HG02852 (cell line): Measurements from ENCODE around the gene KRT14.
"Not testable (repeated sequence)": the region's sequence is repeated elsewhere in the genome, so short reads cannot be mapped to it uniquely, and the experiment has no call there.

Source experiments
- ATAC-seq: cut with Tn5 transposase; IDR thresholded peaks from one replicate; pipeline ENCODE4 v1.9.1; 2021; ENCODE audit warnings: mild to moderate bottlenecking, moderate library complexity; ENCODE audit not compliant: unreplicated experiment

KRT14 gene

DNA sequence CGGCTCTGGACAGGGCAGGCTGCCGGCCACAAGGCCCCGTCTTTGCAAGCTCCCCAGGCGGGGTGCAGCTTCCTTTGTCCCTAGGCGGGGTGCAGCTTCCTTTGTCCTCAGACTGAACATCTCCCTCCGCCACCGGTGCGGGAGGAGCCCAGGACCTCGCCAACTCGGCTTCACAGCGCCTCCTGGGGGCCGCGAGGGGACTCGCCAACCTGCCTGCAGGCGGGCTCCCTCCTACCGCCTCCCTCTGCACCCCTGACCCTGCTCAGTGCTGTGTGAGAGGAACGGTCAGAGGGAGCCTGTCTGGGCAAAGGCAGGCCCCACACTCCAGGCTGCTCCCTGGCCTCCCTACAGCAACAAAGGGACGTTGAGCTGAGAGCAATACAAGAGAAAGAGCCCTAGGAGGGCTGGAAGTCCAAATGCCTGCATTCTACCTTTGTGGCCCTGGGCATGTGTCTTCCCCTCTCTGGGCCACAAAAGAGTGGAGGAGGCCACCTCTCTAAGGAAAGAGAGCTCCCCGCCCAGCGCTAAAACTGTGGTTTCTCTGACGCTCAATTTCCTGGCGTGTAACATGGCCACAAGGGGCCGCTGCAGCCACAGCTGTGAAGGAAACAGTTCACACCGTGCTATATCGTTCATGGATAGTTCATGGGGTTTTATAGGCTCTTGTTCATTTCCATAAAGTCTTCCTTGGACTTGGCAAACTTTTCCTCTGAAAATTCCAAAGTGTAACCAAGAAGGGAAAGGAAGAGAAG, 37.7 kb downstream of the KRT14 start:
- ATAC-seq = peak; percentile 62

DNA sequence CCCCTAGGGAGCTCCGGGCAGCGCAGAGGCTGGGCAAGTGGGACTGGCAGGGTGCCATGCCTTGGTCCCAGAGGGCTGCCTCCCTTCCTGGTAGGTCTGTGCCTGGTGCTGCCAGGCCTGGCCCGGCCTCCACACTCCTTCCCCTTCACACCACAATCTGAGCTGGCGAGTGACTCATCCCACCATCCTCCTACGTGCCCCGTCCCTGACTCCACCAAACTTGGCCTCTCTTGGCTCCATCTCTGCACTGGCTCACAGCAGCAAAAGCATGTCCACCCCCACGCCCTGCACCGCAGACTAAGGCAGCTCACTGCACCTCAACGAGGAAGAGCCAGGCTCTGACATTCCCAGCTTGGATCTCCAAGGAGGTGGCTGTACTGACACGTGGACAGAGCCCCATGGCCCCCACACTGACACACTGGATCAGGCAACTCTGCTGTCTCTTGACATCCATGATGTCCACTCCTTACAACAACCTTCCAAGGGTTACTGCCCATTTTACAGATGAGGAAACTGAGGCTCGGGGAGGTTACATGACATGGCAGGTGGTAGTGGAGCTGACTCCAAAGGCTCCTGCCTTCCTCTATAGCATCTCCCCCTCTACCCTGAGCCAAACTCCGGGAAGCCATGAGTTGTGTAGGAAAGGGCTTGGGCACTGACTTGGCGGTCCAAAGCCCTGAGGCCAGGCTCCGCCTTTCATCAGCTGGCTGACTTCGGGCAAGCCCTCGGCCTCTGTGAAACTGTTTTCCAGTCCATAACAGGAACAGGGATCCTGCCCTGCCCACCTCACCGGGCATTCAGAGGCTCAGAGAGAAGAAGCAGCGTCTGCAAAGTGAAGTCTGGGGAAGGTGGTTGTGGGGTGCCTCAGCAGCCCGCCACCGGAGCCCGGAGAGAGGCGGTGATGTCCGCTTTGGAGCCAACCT, 38.5 kb downstream of the KRT14 start:
- ATAC-seq = no peak

DNA sequence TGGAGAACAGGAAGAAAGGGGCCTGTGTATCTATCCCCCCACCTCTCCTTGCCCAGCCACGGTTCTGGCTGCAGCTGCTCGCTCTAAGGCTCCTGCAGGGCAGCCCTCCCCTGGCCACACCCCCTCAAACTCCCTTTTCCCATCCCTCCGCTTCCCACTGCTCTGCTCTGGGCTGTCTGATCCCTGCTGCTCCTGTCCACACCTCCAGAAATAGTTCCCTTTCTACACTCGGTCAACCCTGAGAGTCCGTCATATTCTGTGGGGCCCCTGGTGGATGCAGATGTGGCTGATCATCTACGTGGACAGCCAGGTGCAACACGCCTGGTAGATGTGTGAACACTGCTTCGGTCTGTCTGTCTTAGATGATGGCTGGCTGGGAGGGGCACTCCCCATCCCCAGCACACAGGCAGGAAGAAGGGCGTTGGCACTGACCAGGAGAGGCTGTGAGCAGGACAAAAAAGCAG, 39.3 kb downstream of the KRT14 start:
- ATAC-seq = no peak

DNA sequence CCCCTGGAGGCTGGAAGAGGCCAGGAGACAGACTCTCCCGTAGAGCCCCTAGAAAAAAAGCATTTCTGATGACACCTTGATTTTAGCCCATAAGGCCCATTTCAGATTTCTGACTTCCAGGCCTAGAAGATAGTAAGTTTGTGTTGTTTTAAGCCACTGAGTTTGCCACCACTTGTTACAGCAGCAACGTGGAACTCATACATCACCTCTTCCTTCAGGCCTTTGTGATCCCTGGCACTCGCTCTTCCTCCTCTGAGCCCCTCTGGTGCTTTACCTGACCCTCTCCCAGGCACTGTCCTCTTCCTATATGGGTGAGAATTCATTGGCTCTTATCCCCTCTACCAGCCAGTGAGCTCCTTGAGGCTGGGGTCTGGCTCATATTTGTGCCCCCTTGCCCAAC, 39.9 kb downstream of the KRT14 start:
- no peak for ATAC-seq

DNA sequence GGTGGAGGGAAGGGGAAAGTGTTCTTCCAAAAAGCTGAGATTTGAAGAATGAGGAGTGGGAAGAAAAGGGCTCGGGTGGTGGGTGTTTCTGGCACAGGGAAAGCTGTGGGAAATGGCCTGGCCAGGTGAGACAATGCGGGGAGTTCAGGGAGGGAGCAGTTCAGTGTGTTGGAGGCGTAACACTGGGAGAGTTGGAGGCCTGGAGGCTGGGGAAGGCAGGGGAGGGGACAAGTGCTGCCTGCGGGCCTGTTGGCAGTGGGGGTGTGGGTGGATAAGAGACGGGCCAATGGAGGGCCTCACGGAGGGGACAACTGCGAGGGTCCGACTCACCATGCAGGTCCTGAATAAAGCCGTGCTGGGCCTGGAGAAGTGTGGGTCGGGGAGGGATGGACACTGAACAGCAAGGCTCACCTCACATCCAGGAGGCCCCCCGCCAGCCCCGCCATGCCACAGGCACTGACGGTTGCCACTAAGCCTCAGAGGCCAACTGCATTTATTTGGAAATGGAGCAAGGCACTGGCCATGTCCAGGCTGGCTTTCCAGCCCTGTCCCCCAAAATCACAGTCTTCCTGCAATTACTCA, 40.8 kb downstream of the KRT14 start:
- no peak for ATAC-seq

DNA sequence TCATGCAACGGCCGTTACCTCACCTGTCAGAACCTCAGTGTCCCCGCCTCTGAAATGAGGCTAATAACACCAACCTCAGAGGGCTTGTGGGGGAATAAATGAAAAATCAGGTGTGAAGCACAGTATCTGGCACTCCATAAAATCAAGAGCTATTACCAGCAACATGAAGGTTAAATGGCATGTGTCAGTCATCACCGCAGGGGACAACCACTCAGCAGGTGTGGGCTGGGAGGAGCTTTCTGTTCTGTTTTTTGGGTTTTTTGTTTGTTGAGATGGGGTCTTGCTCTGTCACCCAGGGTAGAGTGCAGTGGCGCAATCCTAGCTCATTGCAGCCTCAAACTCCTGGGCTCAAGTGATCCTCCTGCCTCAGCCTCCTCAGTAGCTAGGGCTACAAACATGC, 41.8 kb downstream of the KRT14 start:
- ATAC-seq = no peak

DNA sequence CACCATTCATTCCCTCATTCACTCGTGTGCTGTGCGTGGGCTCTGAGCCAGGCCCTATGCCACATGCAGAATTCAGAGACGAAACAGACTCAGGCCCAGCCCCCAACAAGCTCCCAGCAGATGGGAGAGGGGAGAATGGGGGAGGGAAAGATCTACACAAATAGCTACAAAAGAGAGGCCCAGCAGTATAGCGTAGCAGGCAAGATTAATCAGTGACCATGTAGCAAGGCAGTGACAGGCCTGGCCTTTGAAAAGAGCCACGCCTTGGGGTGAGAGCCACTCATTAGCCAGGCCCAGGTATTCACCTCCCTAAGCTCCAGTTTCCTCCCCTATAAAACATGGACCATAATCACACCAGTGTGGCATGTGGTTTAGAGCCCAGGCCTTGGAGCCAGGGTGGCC, 42.2 kb downstream of the KRT14 start:
- ATAC-seq = no peak

DNA sequence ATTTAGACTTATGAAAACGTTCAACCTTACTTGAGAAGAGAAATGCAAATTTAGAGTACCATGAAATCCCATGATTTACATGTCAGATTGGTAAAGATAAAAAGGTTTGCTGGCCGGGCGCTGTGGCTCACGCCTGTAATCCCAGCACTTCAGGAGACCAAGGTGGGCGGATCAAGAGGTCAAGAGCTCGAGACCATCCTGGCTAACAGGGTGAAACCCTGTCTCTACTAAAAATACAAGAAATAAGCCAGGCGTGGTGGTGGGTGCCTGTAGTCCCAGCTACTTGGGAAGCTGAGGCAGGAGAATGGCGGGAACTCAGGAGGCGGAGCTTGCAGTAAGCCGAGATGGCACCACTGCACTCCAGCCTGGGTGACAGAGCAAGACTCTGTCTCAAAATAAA, 43.9 kb downstream of the KRT14 start:
- ATAC-seq = not testable (repeated sequence)

DNA sequence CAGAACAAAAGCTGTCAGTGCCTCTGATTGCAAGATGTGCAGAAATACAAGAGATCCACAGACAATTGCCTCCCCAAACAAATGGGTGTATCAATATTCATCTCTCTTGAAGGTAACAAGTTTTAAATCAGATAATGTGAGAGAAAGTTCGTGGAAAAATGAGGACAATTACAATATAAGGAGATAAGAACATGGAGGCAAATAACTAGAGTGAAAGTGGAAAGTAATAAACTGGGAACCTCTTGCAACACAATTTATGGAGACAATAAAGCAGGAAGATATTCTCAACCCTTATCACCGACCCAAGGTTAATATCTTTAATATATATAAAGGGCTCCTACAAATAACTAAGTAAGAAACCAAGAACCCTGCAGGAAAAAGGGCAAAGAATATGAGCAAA, 44.3 kb downstream of the KRT14 start:
- ATAC-seq = no peak

DNA sequence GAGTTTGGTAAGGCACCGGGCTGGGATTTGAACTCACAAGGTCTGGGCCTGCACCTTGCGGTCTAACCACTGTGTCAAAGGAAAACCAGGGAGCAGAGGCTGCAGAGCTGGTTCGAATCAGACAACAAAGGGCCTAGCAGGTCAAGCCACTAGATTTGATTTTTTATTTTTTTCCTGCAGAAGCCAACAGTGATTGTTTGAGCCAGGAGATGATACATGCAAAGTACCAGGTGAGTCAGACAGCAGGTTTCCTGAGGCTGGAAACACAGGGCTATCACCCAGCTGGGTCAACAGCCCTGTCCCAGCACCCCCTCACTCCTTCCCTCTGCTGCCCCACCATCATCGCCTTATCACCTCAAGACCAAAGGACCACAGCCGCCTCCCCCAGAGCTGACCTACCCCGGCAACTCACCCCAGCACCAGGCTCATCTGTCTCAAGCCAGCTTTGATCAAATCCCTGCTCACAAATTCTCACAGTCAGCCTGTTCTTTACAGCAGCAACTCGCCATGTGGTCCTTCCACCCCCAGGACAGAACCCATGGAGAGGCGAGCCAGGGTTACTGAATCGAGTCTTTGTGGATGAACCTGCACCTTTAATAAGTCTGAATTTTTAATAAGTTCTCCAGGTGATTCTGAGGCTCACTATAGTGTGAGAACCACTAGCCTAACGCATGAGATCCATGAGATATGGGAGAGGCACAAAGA, 45.6 kb downstream of the KRT14 start:
- no peak for ATAC-seq

DNA sequence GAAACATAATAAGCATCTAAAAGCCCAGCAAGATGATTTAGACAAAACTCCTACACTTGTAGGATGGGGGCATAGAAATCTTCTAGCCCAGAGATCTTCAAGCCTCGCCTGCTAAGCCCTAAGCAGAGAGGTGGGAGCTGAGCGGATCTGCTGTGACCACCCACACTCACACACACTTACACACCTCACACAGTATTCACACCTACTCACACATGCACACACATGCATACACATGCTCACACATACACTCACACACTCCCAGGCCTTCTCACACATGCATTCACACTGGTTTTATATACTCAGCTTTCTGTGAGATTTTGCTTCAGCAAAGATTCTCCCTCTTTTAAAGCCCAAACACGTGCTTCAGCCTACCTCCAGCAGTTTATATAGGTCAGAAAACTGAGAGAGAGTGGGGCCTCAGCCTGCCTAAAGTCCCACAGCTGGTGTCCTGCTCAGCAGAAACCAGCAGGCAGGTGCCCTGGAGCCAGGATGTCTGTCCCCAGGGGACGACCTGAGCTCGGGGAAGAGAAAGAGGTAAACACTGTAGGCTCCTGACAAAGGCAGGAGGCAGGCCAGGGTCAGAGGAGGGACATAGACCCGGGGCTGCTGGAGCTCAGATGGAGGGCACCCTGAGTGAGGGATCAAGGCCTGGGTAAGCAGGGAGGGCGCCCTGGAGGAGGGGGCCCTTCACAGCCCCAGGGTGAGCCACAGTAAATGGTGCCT, 46.6 kb downstream of the KRT14 start:
- no peak for ATAC-seq

DNA sequence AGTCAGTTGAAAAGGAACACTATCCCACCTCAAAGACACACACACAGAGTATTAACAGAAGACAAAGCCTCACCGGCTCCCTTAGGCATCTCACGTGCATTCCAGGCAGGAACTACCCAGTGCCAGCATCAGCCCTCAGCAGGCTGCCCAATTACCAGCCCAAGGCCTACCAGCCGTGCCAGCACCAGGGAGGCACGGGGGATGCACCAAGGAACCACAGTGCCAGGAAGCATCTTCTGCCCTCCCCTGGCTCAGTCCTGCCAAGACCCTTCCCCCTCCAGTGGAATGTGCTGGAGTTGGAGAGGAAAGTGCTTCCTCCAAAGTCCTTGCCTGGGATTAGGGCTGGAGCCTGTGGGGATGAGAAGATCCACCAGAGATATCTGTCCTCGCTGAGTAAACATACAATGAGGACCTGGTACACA, 47.6 kb downstream of the KRT14 start:
- ATAC-seq = no peak

DNA sequence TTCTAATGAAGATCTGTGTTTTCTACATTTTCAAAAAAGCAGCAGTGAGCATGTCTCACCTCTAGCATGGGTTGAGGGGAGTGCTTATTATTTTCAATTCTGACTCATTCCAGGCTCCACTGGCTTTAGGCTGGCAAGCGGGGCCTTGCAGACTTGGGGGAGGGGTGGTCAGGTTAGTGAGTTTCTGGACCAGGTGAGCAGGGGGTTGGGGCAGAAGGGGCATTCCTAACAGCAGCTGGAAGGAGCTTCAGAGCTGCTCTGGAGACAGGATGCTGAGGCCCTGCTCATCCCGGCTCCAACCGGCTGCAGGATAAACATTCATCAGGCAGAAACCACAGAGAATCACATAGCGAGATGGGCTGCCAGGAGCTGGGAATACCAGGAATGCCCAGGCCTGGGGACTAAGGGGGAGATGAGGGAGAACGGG, 48.1 kb downstream of the KRT14 start:
- ATAC-seq = no peak

DNA sequence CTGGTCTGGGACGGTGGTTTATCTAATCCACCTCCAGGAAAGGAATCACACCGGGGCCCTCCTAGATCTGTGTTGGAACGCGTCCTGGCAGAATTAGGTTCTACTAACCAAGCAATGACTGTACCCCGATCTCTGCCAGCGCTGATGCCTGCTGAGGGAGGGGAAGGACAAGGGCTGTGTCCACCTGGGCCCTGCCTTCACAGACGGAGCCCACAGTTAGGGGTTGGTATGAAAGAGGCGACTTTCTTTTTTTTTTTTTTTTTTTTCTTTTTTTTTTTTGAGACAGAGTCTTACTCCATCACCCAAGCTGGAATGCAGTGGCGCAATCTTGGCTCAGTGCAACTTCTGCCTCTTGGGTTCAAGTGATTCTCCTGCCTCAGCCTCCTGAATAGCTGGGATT, 48.7 kb downstream of the KRT14 start:
- ATAC-seq = no peak

DNA sequence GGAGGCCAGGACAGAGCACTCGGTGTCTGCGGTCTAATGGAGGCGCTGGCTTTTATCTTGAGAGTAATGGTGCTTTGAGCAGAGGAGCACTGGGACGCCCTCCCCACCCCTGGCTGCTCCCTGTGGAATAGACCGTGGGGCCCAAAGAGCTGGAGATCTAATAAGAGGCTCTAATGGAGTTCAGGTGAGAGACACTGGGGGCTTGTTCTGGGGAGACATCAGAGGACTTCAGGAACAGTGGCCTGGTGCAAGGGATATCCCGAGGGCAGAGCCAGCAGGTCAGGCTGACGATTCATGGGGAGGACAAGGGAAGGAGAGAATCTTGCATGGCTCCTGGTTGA, 49.1 kb downstream of the KRT14 start:
- ATAC-seq = no peak

DNA sequence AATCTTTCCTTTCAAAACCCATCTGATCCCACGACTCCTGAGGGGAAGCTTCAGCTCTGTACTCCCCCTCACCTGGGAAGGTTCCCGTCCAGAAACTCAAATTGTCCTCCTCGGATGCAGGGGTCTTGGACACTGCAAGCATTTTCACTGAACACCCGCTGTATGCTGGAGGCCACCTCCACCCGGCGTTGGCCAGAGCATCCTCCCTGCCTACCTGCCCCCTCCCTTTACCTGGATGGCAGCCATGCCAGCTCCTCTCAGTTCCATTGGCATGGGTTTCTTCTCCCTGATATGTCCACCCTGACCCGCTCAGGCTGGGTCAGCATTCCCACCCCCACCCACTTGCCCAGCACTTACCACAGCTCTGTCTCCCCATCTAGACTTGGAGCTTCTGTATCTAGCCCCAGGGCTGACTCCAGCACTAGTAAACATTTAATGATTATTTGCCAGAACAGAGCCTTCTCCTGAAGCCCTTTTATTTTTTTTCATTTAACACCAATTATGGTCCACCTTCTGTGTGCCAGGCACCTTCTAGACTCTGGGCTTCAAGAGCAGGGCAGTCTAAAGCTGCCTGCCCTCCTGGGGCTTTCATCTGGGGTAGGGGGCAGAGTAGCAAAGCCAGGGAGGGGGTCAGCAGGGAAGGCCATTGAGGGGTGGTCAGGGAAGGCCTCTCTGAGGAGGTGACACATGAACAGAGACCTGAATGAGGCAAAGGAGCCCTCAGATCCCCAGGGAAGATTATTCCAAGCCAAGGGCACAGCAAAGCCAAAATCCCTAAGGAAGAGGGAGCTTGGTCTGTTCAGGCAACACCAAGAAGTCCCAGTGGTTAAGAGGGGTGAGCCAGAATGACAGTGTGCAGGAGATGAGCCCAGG, 49.7 kb downstream of the KRT14 start:
- ATAC-seq = no peak

DNA sequence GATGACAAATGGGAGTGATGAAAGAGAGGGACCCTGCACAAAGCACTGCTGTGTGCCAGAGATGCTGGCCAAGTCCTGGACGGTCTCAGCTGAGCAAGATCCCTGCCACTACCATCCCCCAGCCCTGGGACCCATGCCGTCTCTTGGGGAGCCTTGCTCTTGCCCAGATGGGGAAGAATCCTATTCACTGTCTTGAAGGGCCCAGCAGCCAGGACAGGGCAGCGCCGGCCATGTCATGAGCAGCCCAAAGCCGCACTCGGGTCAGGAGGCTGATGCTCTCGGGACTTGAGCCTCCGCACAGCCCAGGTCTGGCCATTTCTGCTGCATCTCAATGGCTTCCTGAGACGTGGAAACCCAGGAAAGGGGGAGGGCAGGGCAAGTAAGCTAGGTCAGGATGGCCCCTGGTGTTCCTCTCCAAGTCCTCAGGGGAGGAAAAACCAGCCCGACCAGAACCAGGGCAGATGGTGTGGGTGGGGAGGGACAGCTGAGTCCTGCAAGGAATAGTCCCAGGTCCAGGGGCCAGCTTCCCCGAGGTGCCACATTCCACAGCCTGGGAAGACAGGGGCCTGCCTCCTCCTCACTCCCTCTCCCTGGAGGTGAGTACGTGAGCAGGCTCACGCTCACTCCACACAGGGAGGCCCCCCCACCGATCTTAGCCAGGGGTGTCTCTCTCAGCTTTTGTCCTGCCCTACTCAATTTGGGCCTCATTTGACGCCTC, 50.8 kb downstream of the KRT14 start:
- no peak for ATAC-seq

DNA sequence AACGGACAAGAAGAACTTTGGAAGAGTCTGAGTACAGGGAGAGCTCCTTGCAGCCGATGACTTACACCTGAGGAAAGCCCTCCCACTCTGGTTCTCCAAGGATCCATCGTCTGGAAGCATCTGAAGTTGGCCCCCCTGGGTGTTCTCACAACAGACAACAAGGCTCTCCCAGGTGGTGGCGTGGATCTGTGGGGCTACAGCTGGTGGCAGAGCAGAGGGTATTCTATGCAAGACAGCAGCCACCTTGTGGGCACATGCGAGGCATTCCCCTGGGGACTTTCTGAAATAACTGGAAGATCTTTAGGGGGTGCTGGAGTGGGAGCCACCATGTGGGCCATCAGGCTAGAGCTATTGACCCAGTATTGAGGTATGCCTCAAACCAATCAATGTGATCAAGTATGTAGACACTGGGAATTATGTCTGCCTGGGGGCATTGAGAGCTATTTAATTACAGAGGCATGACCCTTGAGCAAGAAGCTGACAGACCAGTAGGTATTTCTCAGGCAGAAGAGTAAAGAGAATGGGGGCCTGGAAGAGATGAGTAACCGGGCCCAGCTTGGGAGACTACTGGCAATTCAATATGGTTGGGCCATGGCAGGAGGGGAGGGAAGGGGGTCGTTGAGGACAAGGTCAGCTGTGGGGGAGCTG, 51.7 kb downstream of the KRT14 start:
- no peak for ATAC-seq
